HG03135 (cell line): ENCODE data around the gene ZKSCAN4.

ENCODE experiments used
- ATAC-seq: cut with Tn5 transposase; IDR thresholded peaks from one replicate; pipeline ENCODE4 v1.9.1; 2021; ENCODE audit warnings: mild to moderate bottlenecking, moderate library complexity; ENCODE audit not compliant: unreplicated experiment

The ZKSCAN4 gene

DNA sequence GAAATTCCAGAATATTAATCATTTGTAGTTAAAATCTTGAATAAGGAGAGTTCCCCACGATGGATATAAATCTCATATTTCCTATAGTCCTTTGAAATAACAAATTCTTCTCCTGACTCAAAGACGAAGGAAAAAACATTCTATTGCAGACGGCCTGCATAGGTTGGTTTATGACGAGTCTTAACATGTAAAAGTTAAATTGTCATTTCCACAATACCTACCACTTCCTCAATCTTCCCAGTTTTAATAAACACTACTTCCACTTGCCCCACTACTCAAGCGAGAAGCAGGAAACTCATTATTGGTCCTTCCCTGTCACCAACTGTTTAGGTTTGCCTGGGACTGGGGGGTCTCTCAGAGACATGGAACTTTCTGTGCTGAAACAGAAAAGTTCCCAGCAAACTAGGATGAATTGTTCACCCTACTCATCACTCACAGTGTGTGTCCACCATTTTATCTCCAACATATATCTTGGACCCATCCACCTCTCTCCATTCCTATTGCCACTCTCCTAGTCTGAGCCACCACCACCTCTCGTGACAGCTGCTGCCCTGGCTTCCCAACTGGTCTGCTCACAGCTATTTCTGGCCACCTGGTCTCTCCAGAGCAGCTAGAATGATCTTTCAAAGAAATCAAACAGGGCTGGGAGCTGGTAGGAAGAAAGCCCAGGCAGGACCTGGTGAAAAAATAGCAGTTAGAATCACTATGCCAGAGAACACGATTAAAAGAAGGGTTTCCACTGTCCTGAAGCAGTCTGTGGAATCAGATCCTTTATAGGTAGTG lies 42.1 kb downstream of the ZKSCAN4 start:
- ATAC-seq = no peak

DNA sequence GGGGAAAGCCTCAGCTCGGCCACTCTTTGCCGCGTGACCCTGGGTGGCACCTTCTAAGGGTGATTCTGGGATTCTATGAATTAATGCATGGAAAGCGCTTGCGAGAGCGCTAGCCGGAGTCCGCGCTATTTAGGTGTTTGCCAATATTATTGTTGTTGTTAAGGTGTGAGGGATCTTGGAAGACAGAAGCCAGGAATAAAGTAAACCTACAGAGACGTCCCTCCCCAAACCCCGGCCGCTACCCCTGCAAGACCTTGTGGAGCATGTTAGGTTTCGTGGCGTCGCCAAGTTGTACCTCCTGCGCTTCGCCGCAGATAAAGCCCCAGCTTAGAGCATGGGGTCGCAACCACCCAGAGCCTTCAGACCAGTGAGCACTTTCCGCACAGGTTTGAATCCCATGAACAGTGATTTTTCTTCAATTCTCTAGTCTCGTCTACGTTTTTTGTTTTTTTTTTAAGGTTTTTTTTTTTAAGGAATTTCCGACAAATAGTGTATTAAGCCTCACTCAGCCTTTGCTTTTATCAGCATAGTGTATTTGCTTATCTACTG lies 43.9 kb downstream of the ZKSCAN4 start:
- ATAC-seq = no peak

- no peak for ATAC-seq
These were observed 44.5 kb downstream of the ZKSCAN4 start for GRCh38 chr6:28207510-28208110.

- ATAC-seq = no peak
These were observed 45.0 kb downstream of the ZKSCAN4 start for GRCh38 chr6:28206928-28207509.

- ATAC-seq = no peak
These were observed 45.5 kb downstream of the ZKSCAN4 start for GRCh38 chr6:28206527-28206926.

- no peak for ATAC-seq
These were observed 46.2 kb downstream of the ZKSCAN4 start for GRCh38 chr6:28205879-28206278.

- no peak for ATAC-seq
These were observed 48.9 kb downstream of the ZKSCAN4 start for GRCh38 chr6:28203201-28203600.

- ATAC-seq = no peak
These were observed 52.0 kb downstream of the ZKSCAN4 start for GRCh38 chr6:28200020-28200419.
